ENCODE data around the gene RTP5. TPM values are rescaled to one million over a fixed set of nuclear protein-coding genes. Genes with fewer than 3 reads are reported as not detected.

RTP5 gene
- total RNA-seq, 1 experiment from 2014 or later = not detected

- peaks cover 7% of the 10 kb centered on the region for H3K27me3 Mint-ChIP-seq (ENCODE audit: low read depth)
- H3K4me1 ChIP-seq (ENCODE audit: insufficient read depth, low read length) = no peaks in the 10 kb centered on the region
- no peak overlapping the region for H2BK15ac ChIP-seq (ENCODE audit: low read depth, low read length)
- no peak overlapping the region for H2AFZ ChIP-seq (ENCODE audit: low read length)
- H3K23me2 ChIP-seq (ENCODE audit: insufficient read length, low read depth, low read length, poor library complexity, severe bottlenecking) = no peaks in the 10 kb centered on the region
- no peak overlapping the region for H3K56ac ChIP-seq (ENCODE audit: insufficient read length, low read depth, low read length)
- H3K9me3 ChIP-seq (ENCODE audit: control insufficient read depth, low read depth, low read length) = no peaks in the 10 kb centered on the region
- DNase-seq = no peak
- TF ChIP-seq CTCF (conservative IDR thresholded peaks at IDR 0.05) = no peak
- peaks cover 5 to 15% of the 10 kb centered on the region in 2 experiments for H3K4me1 Mint-ChIP-seq
- no peaks in the 10 kb centered on the region for H3K79me2 ChIP-seq (ENCODE audit: insufficient read depth, low read length)
- H2BK20ac ChIP-seq (ENCODE audit: low read depth, low read length, poor library complexity, severe bottlenecking) = no peak overlapping the region
- no peaks in the 10 kb centered on the region for H4K20me1 ChIP-seq (ENCODE audit: control insufficient read depth, insufficient read depth, insufficient read length)
- no peak overlapping the region for H3K9ac ChIP-seq (ENCODE audit: extremely low read depth, insufficient read length, low read length)
- no peaks in the 10 kb centered on the region for H3K79me1 ChIP-seq (ENCODE audit: insufficient read depth, low read depth, low read length, poor library complexity, severe bottlenecking)
- no peak overlapping the region for H2BK120ac ChIP-seq (ENCODE audit: low read depth, low read length, poor library complexity, severe bottlenecking)
- H3K36me3 Mint-ChIP-seq (ENCODE audit: insufficient read depth in 1 of 3, low read depth in 3 of 3) = peaks cover 0 to 7% (median 4%) of the 10 kb centered on the region in 3 experiments; a peak in 4 of 7 replicates
- H3K9me3 Mint-ChIP-seq = peaks cover 15 to 18% of the 10 kb centered on the region in 2 experiments
- H3K27me3 ChIP-seq (ENCODE audit: insufficient read depth, low read length) = no peaks in the 10 kb centered on the region
- H3K23ac ChIP-seq (ENCODE audit: insufficient read length, low read depth, low read length) = no peak overlapping the region
- H3K27ac ChIP-seq (ENCODE audit: insufficient read length, low read depth, low read length) = no peak overlapping the region
- no peak overlapping the region for H2BK5ac ChIP-seq (ENCODE audit: insufficient read length, low read length)
- H3K4me2 ChIP-seq (ENCODE audit: insufficient read depth, insufficient read length, low read length) = no peak overlapping the region
- no peak overlapping the region for H3K4me3 Mint-ChIP-seq
- H2AK5ac ChIP-seq (ENCODE audit: insufficient read length, low read length) = no peak overlapping the region
- no peak overlapping the region for H4K91ac ChIP-seq (ENCODE audit: insufficient read length, low read depth, low read length)
- H3K18ac ChIP-seq (ENCODE audit: insufficient read length, low read depth, low read length) = no peak overlapping the region
- WGBS (ENCODE audit: extremely low coverage, insufficient read length, low lambda C conversion rate) = no CpG with 5 or more reads among the region's 18 CpGs
- H3T11ph ChIP-seq (ENCODE audit: low read length) = no peak overlapping the region
- H3K27ac Mint-ChIP-seq = no peak overlapping the region
- H3K14ac ChIP-seq (ENCODE audit: insufficient read depth, low read length) = no peak overlapping the region
- H4K5ac ChIP-seq (ENCODE audit: insufficient read length, low read depth, low read length) = no peak overlapping the region
- H2BK12ac ChIP-seq (ENCODE audit: insufficient read length, low read depth, low read length) = no peak overlapping the region
- H3K4ac ChIP-seq (ENCODE audit: low read depth, low read length) = no peak overlapping the region
- H4K8ac ChIP-seq (replicated peaks; ENCODE audit: insufficient read length, low read depth, low read length) = no peak overlapping the region
Observed at GRCh38 chr2:241876528-241877196, 7.1 kb downstream of the RTP5 start.

Measured in H9 (cell line).